Eye (tissue), 1 donor: Measurements from ENCODE around the gene IFT80.

Experiments
- DNase-seq: peaks from one replicate; pipeline ENCODE4 v3.0.0-alpha.2; 2015

Gene IFT80

GRCh38 chr3:160399125-160400029 is at the start of gene IFT80, which contains the start of gene SMC4:
IFT80 (minus strand) TSS chr3:160399225; CDS start chr3:160384600, 14,625 bp downstream.
SMC4 (plus strand) TSS chr3:160399650; CDS start chr3:160400827, 1,177 bp downstream.
- peak; percentile 99 for DNase-seq

GRCh38 chr3:160447544-160447943 is 48.5 kb upstream of the IFT80 start:
- no peak for DNase-seq

- no peak for DNase-seq
Measured at GRCh38 chr3:160446522-160447056, 47.6 kb upstream of the IFT80 start.

- no peak for DNase-seq
Measured at GRCh38 chr3:160445854-160446253, 46.8 kb upstream of the IFT80 start.

GRCh38 chr3:160444411-160444810 is 45.4 kb upstream of the IFT80 start:
- DNase-seq = no peak

GRCh38 chr3:160440687-160441086 is 41.7 kb upstream of the IFT80 start:
- no peak for DNase-seq

- no peak for DNase-seq
Measured at GRCh38 chr3:160437083-160437455, 38.0 kb upstream of the IFT80 start.

- DNase-seq = no peak
Measured at GRCh38 chr3:160435747-160436146, 36.7 kb upstream of the IFT80 start.

- no peak for DNase-seq
Measured at GRCh38 chr3:160435095-160435494, 36.1 kb upstream of the IFT80 start.

GRCh38 chr3:160434071-160434470 is 35.0 kb upstream of the IFT80 start:
- no peak for DNase-seq

- no peak for DNase-seq
Measured at GRCh38 chr3:160427832-160428424, 28.9 kb upstream of the IFT80 start.

- no peak for DNase-seq
Measured at GRCh38 chr3:160417311-160417710, 18.3 kb upstream of the IFT80 start.

- peak; percentile 89 for DNase-seq
Measured at GRCh38 chr3:160413613-160414248, 14.7 kb upstream of the IFT80 start.

- no peak for DNase-seq
Measured at GRCh38 chr3:160412477-160412876, 13.5 kb upstream of the IFT80 start.

GRCh38 chr3:160409812-160410610 is 11.0 kb upstream of the IFT80 start:
- DNase-seq = no peak

GRCh38 chr3:160403796-160404470 is 4.9 kb upstream of the IFT80 start:
- DNase-seq = peak; percentile 30

GRCh38 chr3:160403028-160403545 is 4.1 kb upstream of the IFT80 start:
- DNase-seq = peak; percentile 39

- peak; percentile 50 for DNase-seq
Measured at GRCh38 chr3:160402221-160403027, 3.4 kb upstream of the IFT80 start.

GRCh38 chr3:160401291-160402095 is 2.5 kb upstream of the IFT80 start:
- peak; percentile 72 for DNase-seq

- no peak for DNase-seq
Measured at GRCh38 chr3:160400702-160401150, 1.7 kb upstream of the IFT80 start.
